Measurements from ENCODE around the gene BBOX1.

DNA sequence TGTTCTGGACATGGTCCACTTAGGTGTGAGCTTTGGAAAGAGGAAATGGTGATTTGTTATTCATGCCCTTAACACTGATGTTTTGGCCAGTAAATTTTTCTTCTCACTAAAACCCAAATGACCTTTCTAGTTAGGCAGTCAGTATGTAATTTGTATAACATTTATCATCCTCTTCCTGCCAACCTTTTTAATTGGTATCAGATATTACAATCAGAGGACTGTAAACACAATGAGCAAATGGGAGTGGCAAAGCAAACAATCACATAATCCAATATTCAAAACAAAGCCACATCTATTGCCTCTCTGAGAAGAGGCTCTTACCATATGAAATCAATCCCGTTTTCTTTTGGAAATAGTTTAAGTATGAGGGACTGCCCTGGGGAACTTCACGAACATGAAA lies 49.1 kb downstream of the BBOX1 start:
- TF ChIP-seq, protein P1, sequence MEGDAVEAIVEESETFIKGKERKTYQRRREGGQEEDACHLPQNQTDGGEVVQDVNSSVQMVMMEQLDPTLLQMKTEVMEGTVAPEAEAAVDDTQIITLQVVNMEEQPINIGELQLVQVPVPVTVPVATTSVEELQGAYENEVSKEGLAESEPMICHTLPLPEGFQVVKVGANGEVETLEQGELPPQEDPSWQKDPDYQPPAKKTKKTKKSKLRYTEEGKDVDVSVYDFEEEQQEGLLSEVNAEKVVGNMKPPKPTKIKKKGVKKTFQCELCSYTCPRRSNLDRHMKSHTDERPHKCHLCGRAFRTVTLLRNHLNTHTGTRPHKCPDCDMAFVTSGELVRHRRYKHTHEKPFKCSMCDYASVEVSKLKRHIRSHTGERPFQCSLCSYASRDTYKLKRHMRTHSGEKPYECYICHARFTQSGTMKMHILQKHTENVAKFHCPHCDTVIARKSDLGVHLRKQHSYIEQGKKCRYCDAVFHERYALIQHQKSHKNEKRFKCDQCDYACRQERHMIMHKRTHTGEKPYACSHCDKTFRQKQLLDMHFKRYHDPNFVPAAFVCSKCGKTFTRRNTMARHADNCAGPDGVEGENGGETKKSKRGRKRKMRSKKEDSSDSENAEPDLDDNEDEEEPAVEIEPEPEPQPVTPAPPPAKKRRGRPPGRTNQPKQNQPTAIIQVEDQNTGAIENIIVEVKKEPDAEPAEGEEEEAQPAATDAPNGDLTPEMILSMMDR (conservative IDR thresholded peaks at IDR 0.05), result no peak
- TF ChIP-seq EZH2 (IDR thresholded peaks at IDR 0.05; ENCODE audit: low read depth), result no peak
